ENCODE measurements around the gene ANKRD11. TPM values are rescaled to one million over a fixed set of nuclear protein-coding genes. Genes with fewer than 3 reads are reported as not detected.
"Not testable (repeated sequence)": the region's sequence is repeated elsewhere in the genome, so short reads cannot be mapped to it uniquely, and the experiment has no call there.

Gene ANKRD11
- total RNA-seq, 2 donors from 2014 or later = 118 to 159 TPM

GRCh38 chr16:89472711-89473075 is 17.7 kb downstream of the ANKRD11 start:
- Histone ChIP-seq H3K36me3 (ENCODE audit: control insufficient read depth, insufficient read depth, low read length) (peaks cover 6% of the 10 kb centered on the region), H3K9me3 (ENCODE audit: control insufficient read depth, low read length) (no peaks in the 10 kb centered on the region), H3K9ac (ENCODE audit: extremely low read depth, low read length, poor library complexity, severe bottlenecking) (no peak overlapping the region), H3K4me3 (ENCODE audit: low read length) (peak overlapping the region; percentile 10), H3K27me3 (ENCODE audit: control insufficient read depth, insufficient read depth, low read length, poor library complexity, severe bottlenecking) (no peaks in the 10 kb centered on the region), H3K4me1 (ENCODE audit: control insufficient read depth, insufficient read depth, low read length) (peaks cover 17% of the 10 kb centered on the region), H3K27ac (ENCODE audit: low read depth, low read length) (no peak overlapping the region)
- Mint-ChIP-seq H3K9me3 (peaks cover 3% of the 10 kb centered on the region), H3K4me1 (peaks cover 49% of the 10 kb centered on the region), H3K4me3 (no peak overlapping the region), H3K27ac (no peak overlapping the region), H3K36me3 (ENCODE audit: low read depth) (peaks cover 22% of the 10 kb centered on the region), H3K27me3 (ENCODE audit: insufficient read depth) (no peaks in the 10 kb centered on the region)
- TF ChIP-seq, protein P1, sequence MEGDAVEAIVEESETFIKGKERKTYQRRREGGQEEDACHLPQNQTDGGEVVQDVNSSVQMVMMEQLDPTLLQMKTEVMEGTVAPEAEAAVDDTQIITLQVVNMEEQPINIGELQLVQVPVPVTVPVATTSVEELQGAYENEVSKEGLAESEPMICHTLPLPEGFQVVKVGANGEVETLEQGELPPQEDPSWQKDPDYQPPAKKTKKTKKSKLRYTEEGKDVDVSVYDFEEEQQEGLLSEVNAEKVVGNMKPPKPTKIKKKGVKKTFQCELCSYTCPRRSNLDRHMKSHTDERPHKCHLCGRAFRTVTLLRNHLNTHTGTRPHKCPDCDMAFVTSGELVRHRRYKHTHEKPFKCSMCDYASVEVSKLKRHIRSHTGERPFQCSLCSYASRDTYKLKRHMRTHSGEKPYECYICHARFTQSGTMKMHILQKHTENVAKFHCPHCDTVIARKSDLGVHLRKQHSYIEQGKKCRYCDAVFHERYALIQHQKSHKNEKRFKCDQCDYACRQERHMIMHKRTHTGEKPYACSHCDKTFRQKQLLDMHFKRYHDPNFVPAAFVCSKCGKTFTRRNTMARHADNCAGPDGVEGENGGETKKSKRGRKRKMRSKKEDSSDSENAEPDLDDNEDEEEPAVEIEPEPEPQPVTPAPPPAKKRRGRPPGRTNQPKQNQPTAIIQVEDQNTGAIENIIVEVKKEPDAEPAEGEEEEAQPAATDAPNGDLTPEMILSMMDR (conservative IDR thresholded peaks at IDR 0.05) = no peak
- 96 to 100% methylated on average over 1 to 2 of the region's 2 CpGs for whole genome bisulfite sequencing, 2 experiments (ENCODE audit: insufficient coverage in 1 of 2, insufficient read length in 1 of 2)
- DNase-seq = no peak

DNA sequence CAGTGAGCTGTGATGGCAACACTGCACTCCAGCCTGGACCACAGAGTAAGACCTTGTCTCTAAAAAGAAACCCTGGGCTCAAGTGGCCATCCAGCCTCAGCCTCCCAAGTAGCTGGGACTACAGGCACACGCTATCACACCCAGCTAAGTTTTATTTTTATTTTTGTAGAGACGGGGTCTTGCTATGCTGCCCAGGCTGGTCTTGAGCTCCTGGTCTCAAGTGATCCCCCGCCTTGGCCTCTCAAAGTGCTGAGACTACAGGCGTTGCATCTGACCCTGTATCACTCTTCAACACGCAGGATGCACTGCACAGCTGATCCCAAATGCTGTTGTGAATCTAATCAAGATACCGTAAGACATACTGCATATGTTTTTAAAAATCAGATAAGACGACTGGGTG is 23.0 kb downstream of the ANKRD11 start:
- 93% methylated on average over 7 of the region's 7 CpGs for WGBS, 2 experiments (ENCODE audit: insufficient coverage in 1 of 2, insufficient read length in 1 of 2)
- peaks cover 45% of the 10 kb centered on the region for H3K36me3 Mint-ChIP-seq (ENCODE audit: low read depth)
- no peak for DNase-seq

GRCh38 chr16:89466920-89467319 is 23.4 kb downstream of the ANKRD11 start:
- Mint-ChIP-seq H3K27me3 (ENCODE audit: insufficient read depth) (no peaks in the 10 kb centered on the region), H3K4me1 (peaks cover 18% of the 10 kb centered on the region), H3K27ac (no peak overlapping the region), H3K9me3 (peaks cover 19% of the 10 kb centered on the region), H3K4me3 (no peak overlapping the region), H3K36me3 (ENCODE audit: low read depth) (peaks cover 46% of the 10 kb centered on the region)
- no peaks in the 10 kb centered on the region for H3K27me3 ChIP-seq (ENCODE audit: control insufficient read depth, insufficient read depth, low read length, poor library complexity, severe bottlenecking)
- peaks cover 3% of the 10 kb centered on the region for H3K9me3 ChIP-seq (ENCODE audit: control insufficient read depth, low read length)
- peaks cover 15% of the 10 kb centered on the region for H3K36me3 ChIP-seq (ENCODE audit: control insufficient read depth, insufficient read depth, low read length)
- H3K4me1 ChIP-seq (ENCODE audit: control insufficient read depth, insufficient read depth, low read length) = no peaks in the 10 kb centered on the region
- no peak overlapping the region for H3K27ac ChIP-seq (ENCODE audit: low read depth, low read length)
- no peak overlapping the region for H3K4me3 ChIP-seq (ENCODE audit: low read length)
- TF ChIP-seq, protein P1 (conservative IDR thresholded peaks at IDR 0.05) = no peak
- no peak overlapping the region for H3K9ac ChIP-seq (ENCODE audit: extremely low read depth, low read length, poor library complexity, severe bottlenecking)
- WGBS, 2 experiments (ENCODE audit: insufficient coverage in 1 of 2, insufficient read length in 1 of 2) = 98 to 100% methylated on average over 1 to 5 of the region's 5 CpGs
- DNase-seq = no peak

More for the DNA sequence above, 23.0 kb downstream of the ANKRD11 start:
- H3K36me3 ChIP-seq (ENCODE audit: control insufficient read depth, insufficient read depth, low read length) = peaks cover 15% of the 10 kb centered on the region
- H3K4me1 ChIP-seq (ENCODE audit: control insufficient read depth, insufficient read depth, low read length) = no peaks in the 10 kb centered on the region
- H3K9me3 ChIP-seq (ENCODE audit: control insufficient read depth, low read length) = peaks cover 3% of the 10 kb centered on the region
- H3K9me3 Mint-ChIP-seq = peaks cover 14% of the 10 kb centered on the region
- H3K4me1 Mint-ChIP-seq = peaks cover 22% of the 10 kb centered on the region
- TF ChIP-seq, protein P1 (conservative IDR thresholded peaks at IDR 0.05) = no peak
- no peak overlapping the region for H3K27ac Mint-ChIP-seq
- H3K4me3 Mint-ChIP-seq = no peak overlapping the region
- H3K27me3 ChIP-seq (ENCODE audit: control insufficient read depth, insufficient read depth, low read length, poor library complexity, severe bottlenecking) = no peaks in the 10 kb centered on the region
- no peak overlapping the region for H3K9ac ChIP-seq (ENCODE audit: extremely low read depth, low read length, poor library complexity, severe bottlenecking)
- H3K27ac ChIP-seq (ENCODE audit: low read depth, low read length) = no peak overlapping the region
- no peaks in the 10 kb centered on the region for H3K27me3 Mint-ChIP-seq (ENCODE audit: insufficient read depth)
- no peak overlapping the region for H3K4me3 ChIP-seq (ENCODE audit: low read length)

DNA sequence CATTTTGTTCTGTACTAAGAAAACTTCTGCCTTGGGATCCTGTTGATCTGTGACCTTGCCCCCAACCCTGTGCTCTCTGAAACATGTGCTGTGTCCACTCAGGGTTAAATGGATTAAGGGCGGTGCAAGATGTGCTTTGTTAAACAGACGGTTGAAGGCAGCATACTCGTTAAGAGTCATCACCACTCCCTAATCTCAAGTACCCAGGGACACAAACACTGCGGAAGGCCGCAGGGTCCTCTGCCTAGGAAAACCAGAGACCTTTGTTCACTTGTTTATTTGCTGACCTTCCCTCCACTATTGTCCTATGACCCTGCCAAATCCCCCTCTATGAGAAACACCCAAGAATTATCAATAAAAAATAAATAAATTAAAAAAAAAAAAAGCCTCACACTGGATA is 27.0 kb downstream of the ANKRD11 start:
- not testable (repeated sequence) for H3K27me3 ChIP-seq (ENCODE audit: control insufficient read depth, insufficient read depth, low read length, poor library complexity, severe bottlenecking); H3K4me1 ChIP-seq (ENCODE audit: control insufficient read depth, insufficient read depth, low read length); H3K27ac ChIP-seq (ENCODE audit: low read depth, low read length); H3K27ac Mint-ChIP-seq; H3K27me3 Mint-ChIP-seq (ENCODE audit: insufficient read depth); H3K4me3 ChIP-seq (ENCODE audit: low read length); DNase-seq; H3K9ac ChIP-seq (ENCODE audit: extremely low read depth, low read length, poor library complexity, severe bottlenecking); H3K4me3 Mint-ChIP-seq
- peaks cover 33% of the 10 kb centered on the region for H3K9me3 Mint-ChIP-seq
- peaks cover 58% of the 10 kb centered on the region for H3K36me3 Mint-ChIP-seq (ENCODE audit: low read depth)
- WGBS, 2 experiments (ENCODE audit: insufficient coverage in 1 of 2, insufficient read length in 1 of 2) = no CpG with 5 or more reads among the region's 5 CpGs
- H3K4me1 Mint-ChIP-seq = peaks cover 11% of the 10 kb centered on the region
- H3K9me3 ChIP-seq (ENCODE audit: control insufficient read depth, low read length) = peaks cover 16% of the 10 kb centered on the region
- H3K36me3 ChIP-seq (ENCODE audit: control insufficient read depth, insufficient read depth, low read length) = peaks cover 30% of the 10 kb centered on the region

- Mint-ChIP-seq H3K4me1 (peaks cover 11% of the 10 kb centered on the region), H3K9me3 (peaks cover 33% of the 10 kb centered on the region), H3K36me3 (ENCODE audit: low read depth) (peaks cover 55% of the 10 kb centered on the region)
- not testable (repeated sequence) for H3K9ac ChIP-seq (ENCODE audit: extremely low read depth, low read length, poor library complexity, severe bottlenecking); H3K27me3 ChIP-seq (ENCODE audit: control insufficient read depth, insufficient read depth, low read length, poor library complexity, severe bottlenecking); H3K27me3 Mint-ChIP-seq (ENCODE audit: insufficient read depth); H3K4me3 ChIP-seq (ENCODE audit: low read length); H3K4me1 ChIP-seq (ENCODE audit: control insufficient read depth, insufficient read depth, low read length); H3K27ac ChIP-seq (ENCODE audit: low read depth, low read length); DNase-seq; H3K27ac Mint-ChIP-seq; H3K4me3 Mint-ChIP-seq
- H3K36me3 ChIP-seq (ENCODE audit: control insufficient read depth, insufficient read depth, low read length) = peaks cover 29% of the 10 kb centered on the region
- WGBS, 2 experiments (ENCODE audit: insufficient coverage in 1 of 2, insufficient read length in 1 of 2) = 96 to 97% methylated on average over 5 to 15 of the region's 30 CpGs
- H3K9me3 ChIP-seq (ENCODE audit: control insufficient read depth, low read length) = peaks cover 16% of the 10 kb centered on the region
Measured at GRCh38 chr16:89462639-89463038, 27.7 kb downstream of the ANKRD11 start.

All from endodermal cell (in vitro differentiated cells).